SJSA1 (cell line): ENCODE data around the gene GLI3. TPM values are rescaled to one million over a fixed set of nuclear protein-coding genes. Genes with fewer than 3 reads are reported as not detected.
"Not testable (repeated sequence)": the region's sequence is repeated elsewhere in the genome, so short reads cannot be mapped to it uniquely, and the experiment has no call there.

Experiments
- DNase-seq, 2 experiments: peaks; one replicate each; pipeline ENCODE4 v3.0.0-alpha.2; 2015 to 2020; ENCODE audit warnings: low spot score in 2 of 2, low read depth in 1 of 2
- H3K27ac ChIP-seq: fragments of 250-450 bp; sonication (Bioruptor Pico); 2 replicates; pipeline ENCODE4 v1.5.1; 2020; ENCODE audit warnings: mild to moderate bottlenecking, moderate library complexity
- H3K27me3 ChIP-seq: fragments of 250-450 bp; sonication (Bioruptor Pico); replicated peaks from 2 replicates; pipeline ENCODE4 v1.5.1; 2020; ENCODE audit warnings: mild to moderate bottlenecking, moderate library complexity
- H3K36me3 ChIP-seq: fragments of 250-450 bp; sonication (Bioruptor Pico); 2 replicates; pipeline ENCODE4 v1.5.1; 2020; ENCODE audit warnings: mild to moderate bottlenecking
- H3K4me1 ChIP-seq: fragments of 250-450 bp; sonication (Bioruptor Pico); replicated peaks from 2 replicates; pipeline ENCODE4 v1.6.1; 2021; ENCODE audit warnings: mild to moderate bottlenecking
- H3K4me3 ChIP-seq: fragments of 250-450 bp; sonication (Bioruptor Pico); 2 replicates; pipeline ENCODE4 v1.5.1; 2020; ENCODE audit warnings: mild to moderate bottlenecking
- H3K9me3 ChIP-seq: fragments of 250-450 bp; sonication (Bioruptor Pico); replicated peaks from 2 replicates; pipeline ENCODE4 v1.5.1; 2020; ENCODE audit warnings: mild to moderate bottlenecking
- total RNA-seq: library from RNA; depleted of rRNA; stranded (reverse); fragments of >200 nt; shearing (Covaris generic); gene quantifications from 2 replicates; pipeline ENCODE4 v1.2.3, GENCODE V29; 2014

GLI3 gene
- total RNA-seq, 1 experiment from 2014 or later = 1.7 TPM

- Histone ChIP-seq H3K4me3 (no peak overlapping the region), H3K36me3 (peaks cover 15% of the 10 kb centered on the region; the same call in 1 of the 2 replicates), H3K9me3 (no peaks in the 10 kb centered on the region), H3K27me3 (no peaks in the 10 kb centered on the region), H3K27ac (no peak overlapping the region), H3K4me1 (no peaks in the 10 kb centered on the region)
- DNase-seq = no peak
Measured at GRCh38 chr7:42217053-42217452, 20.0 kb downstream of the GLI3 start.

GRCh38 chr7:42214060-42214679 is 22.8 kb downstream of the GLI3 start:
- no peak for DNase-seq
- H3K36me3 ChIP-seq = 0 out of 2 replicates have a peak, but pooled peaks cover 3% of the 10 kb centered on the region
- no peaks in the 10 kb centered on the region for H3K4me1 ChIP-seq
- no peaks in the 10 kb centered on the region for H3K9me3 ChIP-seq
- no peak overlapping the region for H3K4me3 ChIP-seq
- no peaks in the 10 kb centered on the region for H3K27me3 ChIP-seq
- H3K27ac ChIP-seq = no peak overlapping the region

- no peak for DNase-seq
- Histone ChIP-seq H3K36me3 (0 out of 2 replicates have a peak, but pooled peaks cover 3% of the 10 kb centered on the region), H3K27me3 (no peaks in the 10 kb centered on the region), H3K4me3 (no peak overlapping the region), H3K27ac (no peak overlapping the region), H3K9me3 (no peaks in the 10 kb centered on the region), H3K4me1 (no peaks in the 10 kb centered on the region)
Measured at GRCh38 chr7:42213093-42213492, 23.9 kb downstream of the GLI3 start.

GRCh38 chr7:42212541-42213090 is 24.4 kb downstream of the GLI3 start:
- Histone ChIP-seq H3K4me1 (no peaks in the 10 kb centered on the region), H3K9me3 (no peaks in the 10 kb centered on the region), H3K27ac (no peak overlapping the region), H3K27me3 (no peaks in the 10 kb centered on the region), H3K4me3 (no peak overlapping the region), H3K36me3 (0 out of 2 replicates have a peak, but pooled peaks cover 3% of the 10 kb centered on the region)
- no peak for DNase-seq

GRCh38 chr7:42211938-42212337 is 25.1 kb downstream of the GLI3 start:
- Histone ChIP-seq H3K36me3 (0 out of 2 replicates have a peak, but pooled peaks cover 3% of the 10 kb centered on the region), H3K4me3 (no peak overlapping the region), H3K9me3 (no peaks in the 10 kb centered on the region), H3K4me1 (no peaks in the 10 kb centered on the region), H3K27me3 (no peaks in the 10 kb centered on the region), H3K27ac (no peak overlapping the region)
- no peak for DNase-seq

- 0 out of 2 replicates have a peak, but pooled peaks cover 3% of the 10 kb centered on the region for H3K36me3 ChIP-seq
- no peak overlapping the region for H3K27ac ChIP-seq
Measured at GRCh38 chr7:42210779-42211178, 26.2 kb downstream of the GLI3 start.

GRCh38 chr7:42210333-42210732 is 26.7 kb downstream of the GLI3 start:
- no peaks in the 10 kb centered on the region for H3K9me3 ChIP-seq
- no peaks in the 10 kb centered on the region for H3K4me1 ChIP-seq
- no peak overlapping the region for H3K27ac ChIP-seq
- H3K36me3 ChIP-seq = 0 out of 2 replicates have a peak, but pooled peaks cover 3% of the 10 kb centered on the region
- no peak for DNase-seq
- no peaks in the 10 kb centered on the region for H3K27me3 ChIP-seq
- no peak overlapping the region for H3K4me3 ChIP-seq

More at GRCh38 chr7:42210779-42211178, 26.2 kb downstream of the GLI3 start:
- Histone ChIP-seq H3K27me3 (no peaks in the 10 kb centered on the region), H3K9me3 (no peaks in the 10 kb centered on the region), H3K4me3 (no peak overlapping the region), H3K4me1 (no peaks in the 10 kb centered on the region)
- DNase-seq = no peak

- H3K36me3 ChIP-seq, H3K9me3 ChIP-seq, DNase-seq, H3K4me1 ChIP-seq, H3K27me3 ChIP-seq, H3K4me3 ChIP-seq, H3K27ac ChIP-seq: not testable (repeated sequence)
Measured at GRCh38 chr7:42209085-42209484, 27.9 kb downstream of the GLI3 start.

GRCh38 chr7:42208572-42208971 is 28.4 kb downstream of the GLI3 start:
- DNase-seq = no peak
- H3K27ac ChIP-seq = no peak overlapping the region

GRCh38 chr7:42207420-42207819 is 29.6 kb downstream of the GLI3 start:
- Histone ChIP-seq H3K9me3 (no peaks in the 10 kb centered on the region), H3K36me3 (0 out of 2 replicates have a peak, but pooled peaks cover under 1% of the 10 kb centered on the region), H3K27ac (no peak overlapping the region), H3K4me1 (no peaks in the 10 kb centered on the region), H3K27me3 (no peaks in the 10 kb centered on the region), H3K4me3 (no peak overlapping the region)
- DNase-seq = no peak

More at GRCh38 chr7:42208572-42208971, 28.4 kb downstream of the GLI3 start:
- Histone ChIP-seq H3K9me3 (no peaks in the 10 kb centered on the region), H3K27me3 (no peaks in the 10 kb centered on the region), H3K36me3 (0 out of 2 replicates have a peak, but pooled peaks cover 3% of the 10 kb centered on the region), H3K4me3 (no peak overlapping the region), H3K4me1 (no peaks in the 10 kb centered on the region)

- H3K27me3 ChIP-seq = no peaks in the 10 kb centered on the region
- H3K9me3 ChIP-seq = no peaks in the 10 kb centered on the region
- DNase-seq = no peak
- no peaks in the 10 kb centered on the region for H3K4me1 ChIP-seq
- no peak overlapping the region for H3K4me3 ChIP-seq
- H3K36me3 ChIP-seq = no peaks in the 10 kb centered on the region
- H3K27ac ChIP-seq = no peak overlapping the region
Measured at GRCh38 chr7:42203336-42203735, 33.7 kb downstream of the GLI3 start.

- Histone ChIP-seq H3K27me3 (no peaks in the 10 kb centered on the region), H3K4me3 (no peak overlapping the region), H3K36me3 (no peaks in the 10 kb centered on the region), H3K27ac (no peak overlapping the region), H3K9me3 (no peaks in the 10 kb centered on the region), H3K4me1 (no peaks in the 10 kb centered on the region)
- DNase-seq = no peak
Measured at GRCh38 chr7:42202601-42203000, 34.4 kb downstream of the GLI3 start.

- no peak for DNase-seq
- Histone ChIP-seq H3K4me1 (no peaks in the 10 kb centered on the region), H3K9me3 (no peaks in the 10 kb centered on the region), H3K36me3 (no peaks in the 10 kb centered on the region; the same call in 1 of the 2 replicates), H3K4me3 (no peak overlapping the region), H3K27me3 (no peaks in the 10 kb centered on the region), H3K27ac (no peak overlapping the region)
Measured at GRCh38 chr7:42198974-42199668, 37.9 kb downstream of the GLI3 start.

- no peaks in the 10 kb centered on the region for H3K9me3 ChIP-seq
- no peak overlapping the region for H3K4me3 ChIP-seq
- no peaks in the 10 kb centered on the region; the same call in 1 of the 2 replicates for H3K36me3 ChIP-seq
- no peak overlapping the region for H3K27ac ChIP-seq
- peaks cover 4% of the 10 kb centered on the region for H3K4me1 ChIP-seq
- H3K27me3 ChIP-seq = no peaks in the 10 kb centered on the region
- no peak for DNase-seq
Measured at GRCh38 chr7:42198296-42198695, 38.7 kb downstream of the GLI3 start.
